Stimulated activated naive CD8-positive, alpha-beta T cell treated with anti-CD3 and anti-CD28 coated beads, Interleukin-15, Interleukin-2, amounts not matched to agents 100 ng/mL and 50 ng/mL, for 24 hours (primary cell): ENCODE results near the gene TMA16.

Experiments used
- H3K27ac Mint-ChIP-seq: one replicate; pipeline ENCODE4 v1.8.0; 2021; ENCODE audit warnings: mild to moderate bottlenecking, mixed read lengths
- H3K27me3 Mint-ChIP-seq: one replicate; pipeline ENCODE4 v1.8.0; 2021; ENCODE audit warnings: mixed read lengths
- H3K36me3 Mint-ChIP-seq: one replicate; pipeline ENCODE4 v1.8.0; 2021; ENCODE audit warnings: low read depth, mixed read lengths
- H3K4me1 Mint-ChIP-seq: one replicate; pipeline ENCODE4 v1.8.0; 2021; ENCODE audit warnings: low read depth, mixed read lengths
- H3K4me3 Mint-ChIP-seq: one replicate; pipeline ENCODE4 v1.8.0; 2021; ENCODE audit warnings: mild to moderate bottlenecking, mixed read lengths
- H3K9me3 Mint-ChIP-seq: one replicate; pipeline ENCODE4 v1.8.0; 2021; ENCODE audit warnings: mixed read lengths

TMA16 gene

DNA sequence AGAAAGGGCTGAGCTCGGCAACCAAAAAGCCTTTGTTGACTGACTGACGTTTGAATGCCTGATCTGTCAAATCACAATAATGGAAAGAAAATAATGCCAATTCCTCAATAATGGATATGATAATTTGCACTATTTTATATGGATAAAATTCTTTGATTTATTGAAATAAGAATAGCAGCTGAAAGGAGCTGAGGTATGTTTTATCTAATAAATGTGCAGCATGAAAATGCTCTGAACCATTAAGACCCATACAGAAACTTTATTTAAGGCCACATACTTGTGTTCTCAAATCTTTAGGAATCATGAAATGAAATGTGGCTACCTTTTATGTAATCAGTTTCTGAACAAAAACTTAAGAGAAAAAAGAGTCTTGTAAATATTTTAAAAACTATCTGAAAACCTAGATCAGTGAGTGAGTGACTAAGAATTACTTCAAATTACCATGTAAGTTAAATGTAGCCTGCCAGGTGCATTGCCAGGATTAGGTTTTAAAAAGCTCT, 69.8 kb downstream of the TMA16 start:
- peaks cover 12% of the 10 kb centered on the region for H3K4me1 Mint-ChIP-seq
- H3K4me3 Mint-ChIP-seq = no peak overlapping the region
- H3K27me3 Mint-ChIP-seq = no peaks in the 10 kb centered on the region
- H3K9me3 Mint-ChIP-seq = peaks cover 3% of the 10 kb centered on the region
- peaks cover 7% of the 10 kb centered on the region for H3K36me3 Mint-ChIP-seq
- no peak overlapping the region for H3K27ac Mint-ChIP-seq

DNA sequence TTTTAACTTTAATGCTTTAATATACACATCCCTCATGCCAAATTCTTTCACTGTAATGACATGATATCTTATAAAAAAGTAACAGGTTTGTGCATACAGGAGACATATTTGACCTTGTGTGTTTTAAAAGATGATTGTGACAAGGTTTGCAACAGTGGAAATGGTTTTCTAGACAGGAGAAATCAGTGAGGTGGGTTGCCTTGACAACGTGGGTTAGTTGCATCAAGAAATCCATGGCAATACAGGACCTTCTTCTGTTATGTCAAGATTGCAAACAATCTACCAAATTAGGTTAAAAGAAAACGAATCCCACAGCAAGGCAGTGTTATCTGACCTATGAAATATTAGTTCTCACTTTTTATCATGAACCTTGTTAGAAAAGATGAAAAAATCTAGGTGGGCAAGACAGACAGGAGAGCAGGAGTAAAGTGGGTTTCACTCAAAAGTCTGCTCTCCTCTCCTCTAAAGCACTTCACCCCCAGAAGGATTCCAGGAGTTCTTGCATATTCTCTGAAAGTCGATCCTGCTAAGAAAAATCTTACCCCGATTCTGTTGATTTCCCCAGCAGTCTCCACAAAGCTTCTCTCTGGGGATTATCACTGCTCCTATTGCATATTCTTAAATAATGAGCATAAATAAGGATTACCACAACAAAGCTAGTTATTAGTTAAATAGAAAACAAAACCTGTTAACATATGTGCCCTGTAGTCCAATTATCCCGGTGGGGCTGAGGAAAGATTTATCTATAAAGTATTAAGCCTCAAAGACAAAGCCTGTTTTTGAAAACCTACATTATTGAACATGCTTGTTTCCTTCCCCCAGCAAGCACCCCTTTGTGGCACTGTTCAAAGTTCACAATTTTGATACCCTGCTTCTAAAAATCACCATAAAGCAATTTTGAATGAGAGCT, 71.0 kb downstream of the TMA16 start:
- Mint-ChIP-seq H3K4me3 (no peak overlapping the region), H3K4me1 (peaks cover 7% of the 10 kb centered on the region), H3K27me3 (no peaks in the 10 kb centered on the region), H3K36me3 (peaks cover 7% of the 10 kb centered on the region), H3K27ac (no peak overlapping the region), H3K9me3 (peaks cover 3% of the 10 kb centered on the region)

DNA sequence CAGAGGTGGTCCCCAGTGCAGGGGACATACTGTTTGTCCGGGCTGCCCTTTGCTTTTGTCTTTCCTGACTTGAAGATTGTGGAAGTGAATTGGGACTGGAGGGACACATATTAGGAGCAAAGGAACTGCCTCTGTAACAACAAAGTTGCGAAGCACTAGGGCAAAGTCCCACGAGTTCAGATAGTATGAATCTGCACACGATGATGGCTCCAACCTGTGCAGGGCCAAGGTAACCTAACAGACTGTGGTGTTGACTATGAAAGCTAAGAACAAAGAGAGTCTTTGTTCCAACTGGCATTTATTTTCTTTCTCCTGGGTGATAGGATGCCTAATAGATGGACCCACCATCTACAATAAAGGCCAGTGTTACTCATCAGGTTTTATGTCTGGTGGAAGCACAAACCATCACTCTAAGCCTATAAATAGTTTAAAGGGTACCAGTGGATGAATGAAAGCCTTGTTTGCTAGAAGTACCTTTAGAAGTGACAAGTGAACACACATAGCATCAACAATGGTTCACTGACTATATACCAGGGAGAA, 71.8 kb downstream of the TMA16 start:
- Mint-ChIP-seq H3K27ac (no peak overlapping the region), H3K27me3 (no peaks in the 10 kb centered on the region), H3K4me1 (peaks cover 7% of the 10 kb centered on the region), H3K9me3 (peaks cover 3% of the 10 kb centered on the region), H3K36me3 (peaks cover 7% of the 10 kb centered on the region), H3K4me3 (no peak overlapping the region)

DNA sequence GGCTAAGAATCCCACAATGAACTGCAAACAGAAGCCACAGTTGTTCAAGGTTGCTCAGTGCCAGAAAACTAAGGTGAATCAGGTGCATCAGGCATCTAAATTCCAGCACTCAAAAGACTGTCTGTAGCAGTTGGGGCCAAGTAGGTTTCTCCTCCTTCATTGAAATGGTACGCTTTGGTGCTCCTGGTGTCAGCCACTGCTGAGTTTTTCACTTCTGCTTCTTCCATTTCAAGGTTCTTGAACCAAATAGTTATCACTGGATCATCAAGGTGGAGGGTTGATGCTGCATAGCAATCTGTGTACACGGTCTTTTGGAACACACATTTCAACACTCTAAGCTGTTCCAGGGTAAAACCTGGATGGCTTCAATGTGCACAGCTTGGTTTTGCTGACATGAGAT, 74.4 kb downstream of the TMA16 start:
- Mint-ChIP-seq H3K4me3 (no peak overlapping the region), H3K27ac (no peak overlapping the region), H3K9me3 (no peaks in the 10 kb centered on the region), H3K4me1 (no peaks in the 10 kb centered on the region), H3K27me3 (no peaks in the 10 kb centered on the region), H3K36me3 (no peaks in the 10 kb centered on the region)
